MCF 10A (cell line): ENCODE data around the gene AKAP8L. TPM values are rescaled to one million over a fixed set of nuclear protein-coding genes. Genes with fewer than 3 reads are reported as not detected.

Experiments used
- BruUV-seq: library from RNA; stranded (reverse); fragments of 400-500 nt; replicated peaks from 2 replicates; lab custom pipeline; 2021; lab: Mats Ljungman, UMichigan
- CTCF ChIA-PET: fragments of 300-600 bp; sonication (Branson Sonifier 250); formaldehyde crosslinking; extraction: SDS; loops from one replicate; lab custom pipeline; 2021; ENCODE audit warnings: antibody characterized with exemption, inconsistent platforms; lab: Yijun Ruan, JAX
- POLR2A ChIA-PET: fragments of 300-600, 350-650 bp; sonication (Branson Sonifier 250); formaldehyde crosslinking; extraction: SDS; loops from one replicate; lab custom pipeline; 2020; ENCODE audit warnings: antibody characterized with exemption, inconsistent platforms; lab: Yijun Ruan, JAX
- DNase-seq: peaks from one replicate; pipeline ENCODE4 v3.0.0-alpha.2; 2018; ENCODE audit not compliant: unreplicated experiment
- H3K27ac Mint-ChIP-seq: one replicate; pipeline ENCODE4 v1.8.0; 2022; ENCODE audit warnings: mild to moderate bottlenecking, low read depth, mixed read lengths; ENCODE audit not compliant: unreplicated experiment
- H3K27me3 Mint-ChIP-seq: one replicate; pipeline ENCODE4 v1.8.0; 2022; ENCODE audit warnings: mixed read lengths; ENCODE audit not compliant: insufficient read depth, unreplicated experiment
- H3K36me3 Mint-ChIP-seq: one replicate; pipeline ENCODE4 v1.8.0; 2022; ENCODE audit warnings: mild to moderate bottlenecking, moderate library complexity, mixed read lengths; ENCODE audit not compliant: insufficient read depth, unreplicated experiment
- H3K4me1 Mint-ChIP-seq: one replicate; pipeline ENCODE4 v1.8.0; 2022; ENCODE audit warnings: mixed read lengths; ENCODE audit not compliant: insufficient read depth, unreplicated experiment
- H3K4me3 Mint-ChIP-seq: one replicate; pipeline ENCODE4 v1.8.0; 2022; ENCODE audit warnings: mild to moderate bottlenecking, moderate library complexity, mixed read lengths; ENCODE audit not compliant: unreplicated experiment
- H3K9me3 Mint-ChIP-seq: one replicate; pipeline ENCODE4 v1.8.0; 2022; ENCODE audit warnings: mixed read lengths; ENCODE audit not compliant: unreplicated experiment
- CTCF ChIP-seq: fragments of 200-600 bp; IDR thresholded peaks from one replicate; pipeline ENCODE4 v1.8.0; 2022; ENCODE audit warnings: antibody characterized with exemption, mild to moderate bottlenecking; ENCODE audit not compliant: unreplicated experiment
- intact Hi-C: fragments of 100-400 bp; cut with micrococcal nuclease; formaldehyde crosslinking; loops from 2 replicates; pipeline ENCODE4 v1.14.1; 2022
- total RNA-seq: library from RNA; stranded (reverse); gene quantifications from 2 replicates; pipeline ENCODE4 v1.2.3, GENCODE V29; 2022

Gene AKAP8L
- total RNA-seq, 1 experiment from 2014 or later, result 84.7 TPM

GRCh38 chr19:15450528-15450890 is 31.7 kb upstream of the AKAP8L start:
- Mint-ChIP-seq H3K36me3 (peaks cover 10% of the 10 kb centered on the region), H3K27me3 (no peaks in the 10 kb centered on the region), H3K27ac (peak overlapping the region; percentile 65), H3K9me3 (no peaks in the 10 kb centered on the region), H3K4me1 (peaks cover 18% of the 10 kb centered on the region), H3K4me3 (peak overlapping the region; percentile 47)
- POLR2A ChIA-PET, result interaction anchor here (0.7 kb wide), 1 partner anchor 214 kb away, joined by 3 read pairs; no protein-coding TSS in a partner anchor
- CTCF ChIA-PET, result interaction anchor here (0.9 kb wide), 1 partner anchor 203 kb away, joined by 5 read pairs; no protein-coding TSS in a partner anchor
- DNase-seq, result no peak
- no peak for TF ChIP-seq CTCF
- no TSS peak for BruUV-seq
- intact Hi-C loops, result no loop called here

GRCh38 chr19:15449620-15450527 is 31.1 kb upstream of the AKAP8L start, which contains the start of gene WIZ:
WIZ (minus strand) TSS chr19:15449956; CDS start chr19:15448307, 1,649 bp downstream.
- Mint-ChIP-seq H3K4me1 (peaks cover 18% of the 10 kb centered on the region), H3K36me3 (peaks cover 10% of the 10 kb centered on the region), H3K4me3 (peak within 1 kb of the TSS; percentile 61), H3K27me3 (no peaks in the 10 kb centered on the region), H3K27ac (peak within 1 kb of the TSS; percentile 65), H3K9me3 (no peaks in the 10 kb centered on the region)
- POLR2A ChIA-PET, result interaction anchor here (0.7 kb wide), 1 partner anchor 215 kb away, joined by 3 read pairs; no protein-coding TSS in a partner anchor
- CTCF ChIA-PET, result interaction anchor here (0.9 kb wide), 1 partner anchor 203 kb away, joined by 5 read pairs; no protein-coding TSS in a partner anchor
- no TSS peak for BruUV-seq
- intact Hi-C loops, result no loop called here
- TF ChIP-seq CTCF, result no peak
- DNase-seq, result peak; percentile 75

GRCh38 chr19:15448778-15449619 is 30.2 kb upstream of the AKAP8L start:
- H3K9me3 Mint-ChIP-seq, result no peaks in the 10 kb centered on the region
- peak overlapping the region; percentile 52 for H3K27ac Mint-ChIP-seq
- H3K4me3 Mint-ChIP-seq, result peak overlapping the region; percentile 61
- H3K4me1 Mint-ChIP-seq, result peaks cover 18% of the 10 kb centered on the region
- no peak for DNase-seq
- no peaks in the 10 kb centered on the region for H3K27me3 Mint-ChIP-seq
- BruUV-seq, result no TSS peak
- no peak for TF ChIP-seq CTCF
- ChIA-PET CTCF (no interaction called here), POLR2A (interaction anchor here (1.3 kb wide), 1 partner anchor 16 kb away, joined by 3 read pairs; no protein-coding TSS in a partner anchor)
- peaks cover 10% of the 10 kb centered on the region for H3K36me3 Mint-ChIP-seq
- intact Hi-C loops, result no loop called here
